ENCODE measurements around the gene HPS6. TPM values are rescaled to one million over a fixed set of nuclear protein-coding genes. Genes with fewer than 3 reads are reported as not detected.
"Not testable (repeated sequence)": the region's sequence is repeated elsewhere in the genome, so short reads cannot be mapped to it uniquely, and the experiment has no call there.

The HPS6 gene
- total RNA-seq, 4 donors from 2014 or later: 12.7 to 21.8 (median 19.4) TPM

DNA sequence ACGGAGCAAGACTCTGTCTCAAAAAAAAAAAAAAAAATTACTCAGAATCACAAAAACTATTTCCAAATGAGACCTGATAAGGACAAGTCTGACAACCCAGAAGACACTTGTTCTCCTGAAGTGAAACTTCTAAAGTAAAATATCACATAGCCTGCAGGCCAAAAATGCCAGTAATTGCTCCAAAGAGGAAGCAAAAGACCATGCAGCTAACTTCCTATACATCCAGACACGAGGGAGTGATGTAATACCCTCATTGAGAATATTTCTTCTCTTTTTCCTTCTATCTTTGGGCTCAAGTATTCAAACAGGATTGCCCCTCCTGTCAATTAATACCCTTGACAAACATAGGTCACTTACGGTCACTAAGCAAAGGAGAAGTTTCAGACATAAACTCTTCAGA lies 40.4 kb upstream of the HPS6 start:
- no peak overlapping the region for H3K27ac ChIP-seq
- in situ Hi-C loops (cut with MboI; ENCODE audit: low sequenced_read_pairs in 4 of 4) (no loop called here), intact Hi-C loops (cut with DNase I; ENCODE audit: low total_unique reads) (no loop called here)
- H3K4me1 ChIP-seq: no peaks in the 10 kb centered on the region
- DNase-seq (no peak), ATAC-seq (no peak)
- H3K9me3 ChIP-seq: no peaks in the 10 kb centered on the region
- no peak for TF ChIP-seq POLR2A (IDR thresholded peaks at IDR 0.05)
- TF ChIP-seq, protein P1, sequence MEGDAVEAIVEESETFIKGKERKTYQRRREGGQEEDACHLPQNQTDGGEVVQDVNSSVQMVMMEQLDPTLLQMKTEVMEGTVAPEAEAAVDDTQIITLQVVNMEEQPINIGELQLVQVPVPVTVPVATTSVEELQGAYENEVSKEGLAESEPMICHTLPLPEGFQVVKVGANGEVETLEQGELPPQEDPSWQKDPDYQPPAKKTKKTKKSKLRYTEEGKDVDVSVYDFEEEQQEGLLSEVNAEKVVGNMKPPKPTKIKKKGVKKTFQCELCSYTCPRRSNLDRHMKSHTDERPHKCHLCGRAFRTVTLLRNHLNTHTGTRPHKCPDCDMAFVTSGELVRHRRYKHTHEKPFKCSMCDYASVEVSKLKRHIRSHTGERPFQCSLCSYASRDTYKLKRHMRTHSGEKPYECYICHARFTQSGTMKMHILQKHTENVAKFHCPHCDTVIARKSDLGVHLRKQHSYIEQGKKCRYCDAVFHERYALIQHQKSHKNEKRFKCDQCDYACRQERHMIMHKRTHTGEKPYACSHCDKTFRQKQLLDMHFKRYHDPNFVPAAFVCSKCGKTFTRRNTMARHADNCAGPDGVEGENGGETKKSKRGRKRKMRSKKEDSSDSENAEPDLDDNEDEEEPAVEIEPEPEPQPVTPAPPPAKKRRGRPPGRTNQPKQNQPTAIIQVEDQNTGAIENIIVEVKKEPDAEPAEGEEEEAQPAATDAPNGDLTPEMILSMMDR (IDR thresholded peaks at IDR 0.05 in 4 of 5, conservative IDR thresholded peaks at IDR 0.05 in 1 of 5): no peak
- peaks cover 0 to 86% of the 10 kb centered on the region in 2 donors for H3K36me3 ChIP-seq
- H3K27me3 ChIP-seq: no peaks in the 10 kb centered on the region
- H3K4me3 ChIP-seq: no peak overlapping the region

DNA sequence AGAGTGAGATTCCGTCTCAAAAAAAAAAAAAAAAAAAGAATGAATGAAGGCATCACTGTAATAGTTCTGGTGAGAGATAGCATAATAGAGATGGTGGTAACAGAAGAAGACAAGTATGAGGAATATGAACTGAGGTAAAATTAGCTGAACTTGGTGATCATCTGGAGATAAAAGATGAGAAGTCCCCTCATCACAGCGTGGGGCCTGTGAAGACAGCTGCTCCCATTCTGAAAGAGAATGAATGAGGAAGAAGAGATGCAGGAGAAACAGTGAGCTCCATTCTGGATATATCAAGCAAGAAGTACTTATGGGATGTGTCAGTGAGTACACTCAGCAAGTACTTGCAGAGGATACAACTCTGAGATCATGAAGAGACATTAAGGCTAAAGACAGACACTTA lies 37.9 kb upstream of the HPS6 start:
- DNase-seq: no peak
- TF ChIP-seq, protein P1 (IDR thresholded peaks at IDR 0.05 in 4 of 5, conservative IDR thresholded peaks at IDR 0.05 in 1 of 5): no peak
- no peak for TF ChIP-seq POLR2A (IDR thresholded peaks at IDR 0.05)
- peaks cover 0 to 86% of the 10 kb centered on the region in 2 donors for H3K36me3 ChIP-seq
- H3K27ac ChIP-seq: no peak overlapping the region
- no peak for ATAC-seq
- in situ Hi-C loops (cut with MboI; ENCODE audit: low sequenced_read_pairs in 4 of 4) (no loop called here), intact Hi-C loops (cut with DNase I; ENCODE audit: low total_unique reads) (no loop called here)
- no peaks in the 10 kb centered on the region for H3K4me1 ChIP-seq
- H3K9me3 ChIP-seq: no peaks in the 10 kb centered on the region
- H3K27me3 ChIP-seq: no peaks in the 10 kb centered on the region
- no peak overlapping the region for H3K4me3 ChIP-seq

DNA sequence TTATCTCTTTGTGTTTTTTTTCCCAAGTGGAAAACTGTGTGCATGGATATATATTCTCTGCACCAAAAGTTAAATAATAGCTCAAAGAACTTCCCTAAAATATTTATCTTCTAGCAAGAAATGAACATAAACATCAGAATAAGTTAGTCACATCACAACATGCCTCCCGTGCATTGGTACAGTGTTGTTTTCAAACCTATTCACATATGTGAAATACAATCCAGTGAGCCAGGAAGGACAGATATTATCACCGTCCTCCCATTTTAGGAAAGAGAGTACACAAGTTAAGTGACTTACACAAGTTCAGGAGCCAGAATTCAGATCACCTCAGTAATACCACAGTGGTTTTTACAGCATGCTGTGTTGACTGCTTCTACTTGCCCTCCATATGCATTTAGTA lies 31.4 kb upstream of the HPS6 start:
- Histone ChIP-seq H3K36me3 (peaks cover 0 to 44% of the 10 kb centered on the region in 2 donors), H3K27me3 (no peaks in the 10 kb centered on the region), H3K9me3 (no peaks in the 10 kb centered on the region), H3K27ac (peak overlapping the region in 3 of 4 donors; percentile 8 to 75 (median 73)), H3K4me3 (no peak overlapping the region), H3K4me1 (peaks cover 26% of the 10 kb centered on the region in 2 donors)
- in situ Hi-C loops (cut with MboI; ENCODE audit: low sequenced_read_pairs in 4 of 4): no loop called here
- DNase-seq: no peak
- intact Hi-C loops (cut with DNase I; ENCODE audit: low total_unique reads): no loop called here
- peak in 1 of 2 donors; percentile 56 for ATAC-seq
- TF ChIP-seq, protein P1 (IDR thresholded peaks at IDR 0.05 in 4 of 5, conservative IDR thresholded peaks at IDR 0.05 in 1 of 5): no peak
- TF ChIP-seq POLR2A (IDR thresholded peaks at IDR 0.05): no peak

DNA sequence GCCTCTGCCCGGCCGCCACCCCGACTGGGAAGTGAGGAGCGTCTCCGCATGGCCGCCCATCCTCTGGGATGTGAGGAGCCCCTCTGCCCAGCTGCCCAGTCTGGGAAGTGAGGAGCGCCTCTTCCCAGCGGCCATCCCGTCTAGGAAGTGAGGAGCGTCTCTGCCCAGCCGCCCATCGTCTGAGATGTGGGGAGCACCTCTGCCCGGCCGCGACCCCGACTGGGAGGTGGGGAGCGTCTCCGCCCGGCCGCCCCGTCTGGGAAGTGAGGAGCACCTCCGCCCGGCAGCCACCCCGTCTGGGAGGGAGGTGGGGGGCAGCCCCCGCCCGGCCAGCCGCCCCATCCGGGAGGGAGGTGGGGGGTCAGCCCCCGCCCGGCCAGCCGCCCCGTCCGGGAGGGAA lies 29.3 kb upstream of the HPS6 start:
- H3K27me3 ChIP-seq; intact Hi-C loops (cut with DNase I; ENCODE audit: low total_unique reads); ATAC-seq; DNase-seq; in situ Hi-C loops (cut with MboI; ENCODE audit: low sequenced_read_pairs in 4 of 4); H3K4me3 ChIP-seq; H3K9me3 ChIP-seq: not testable (repeated sequence)
- Histone ChIP-seq H3K4me1 (peaks cover 41 to 46% of the 10 kb centered on the region in 2 donors), H3K27ac (peak overlapping the region in 3 of 4 donors; percentile 55 to 75 (median 73)), H3K36me3 (peaks cover 0 to 27% of the 10 kb centered on the region in 2 donors)

DNA sequence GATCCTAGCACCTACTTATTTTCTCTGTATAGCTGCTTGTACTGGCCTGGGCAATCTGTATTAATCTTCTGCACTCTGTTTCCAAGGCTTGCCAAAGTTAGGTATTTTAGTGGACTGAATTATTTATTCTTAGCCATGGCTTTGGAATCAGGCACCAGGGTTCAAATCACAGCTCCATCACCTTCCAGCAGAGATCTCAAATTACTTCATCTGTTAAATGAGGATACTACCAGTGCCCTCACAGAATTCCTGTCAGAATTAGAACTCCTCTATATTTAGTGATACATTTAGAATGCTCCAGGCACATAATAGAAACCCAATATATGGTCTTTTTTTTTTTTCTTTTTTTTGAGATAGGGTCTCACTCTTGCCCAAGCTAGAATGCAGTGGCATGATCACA lies 26.7 kb upstream of the HPS6 start:
- TF ChIP-seq, protein P1 (IDR thresholded peaks at IDR 0.05 in 4 of 5, conservative IDR thresholded peaks at IDR 0.05 in 1 of 5): no peak
- TF ChIP-seq POLR2A (IDR thresholded peaks at IDR 0.05): no peak
- in situ Hi-C loops (cut with MboI; ENCODE audit: low sequenced_read_pairs in 4 of 4): no loop called here
- H3K36me3 ChIP-seq: peaks cover 0 to under 1% of the 10 kb centered on the region in 2 donors

More for the DNA sequence above, 26.7 kb upstream of the HPS6 start:
- H3K9me3 ChIP-seq: no peaks in the 10 kb centered on the region
- no peak overlapping the region for H3K4me3 ChIP-seq
- intact Hi-C loops (cut with DNase I; ENCODE audit: low total_unique reads): no loop called here
- peak overlapping the region in 2 of 4 donors; percentile 24 to 55 for H3K27ac ChIP-seq
- peak; percentile 56 to 66 for ATAC-seq
- DNase-seq: no peak
- H3K27me3 ChIP-seq: no peaks in the 10 kb centered on the region
- H3K4me1 ChIP-seq: peaks cover 56 to 65% of the 10 kb centered on the region in 2 donors
